Parathyroid adenoma (tissue), 2 donors: ENCODE measurements around the gene PCAT7.
"Not testable (repeated sequence)": the region's sequence is repeated elsewhere in the genome, so short reads cannot be mapped to it uniquely, and the experiment has no call there.

ENCODE experiments used
- H2AFZ ChIP-seq: fragments of 300-600 bp; sonication (generic); one replicate; pipeline ENCODE4 v1.7.0; 2017; ENCODE audit warnings: antibody characterized with exemption, mild to moderate bottlenecking
- H3K27ac ChIP-seq: fragments of 300-600 bp; sonication (generic); one replicate; pipeline ENCODE4 v1.7.0; 2017
- H3K27me3 ChIP-seq: fragments of 300-600 bp; sonication (generic); one replicate; pipeline ENCODE4 v1.7.0; 2017; ENCODE audit warnings: low read length; ENCODE audit not compliant: control insufficient read depth, insufficient read depth
- H3K36me3 ChIP-seq: fragments of 300-600 bp; sonication (generic); one replicate; pipeline ENCODE4 v1.7.0; 2017; ENCODE audit warnings: low read length; ENCODE audit not compliant: control insufficient read depth, insufficient read depth
- H3K4me1 ChIP-seq: fragments of 300-600 bp; sonication (generic); one replicate; pipeline ENCODE4 v1.7.0; 2017; ENCODE audit warnings: control low read depth
- H3K4me2 ChIP-seq: fragments of 300-600 bp; sonication (generic); one replicate; pipeline ENCODE4 v1.7.0; 2017; ENCODE audit warnings: low read length
- H3K4me3 ChIP-seq: fragments of 300-600 bp; sonication (generic); one replicate; pipeline ENCODE4 v1.7.0; 2017; ENCODE audit warnings: low read depth, low read length
- H3K79me2 ChIP-seq: fragments of 300-600 bp; sonication (generic); one replicate; pipeline ENCODE4 v1.7.0; 2017; ENCODE audit warnings: control low read depth
- H3K9ac ChIP-seq: fragments of 300-600 bp; sonication (generic); one replicate; pipeline ENCODE4 v1.7.0; 2017; ENCODE audit warnings: mild to moderate bottlenecking
- H3K9me3 ChIP-seq: fragments of 300-600 bp; sonication (generic); one replicate; pipeline ENCODE4 v1.7.0; 2017; ENCODE audit warnings: low read length; ENCODE audit not compliant: control insufficient read depth
- CTCF ChIP-seq: fragments of 300-600 bp; sonication (generic); IDR thresholded peaks from one replicate; pipeline ENCODE4 v1.7.0; 2017; ENCODE audit warnings: antibody characterized with exemption, mild to moderate bottlenecking
- donor health status: primary hyperparathyroidism.

Gene PCAT7

GRCh38 chr9:94581728-94582127, 26.8 kb downstream of the PCAT7 start:
- Histone ChIP-seq H3K9ac (no peak overlapping the region), H3K4me3 (no peak overlapping the region), H3K27me3 (no peaks in the 10 kb centered on the region), H3K9me3 (no peaks in the 10 kb centered on the region), H2AFZ (no peak overlapping the region), H3K36me3 (no peaks in the 10 kb centered on the region), H3K79me2 (no peaks in the 10 kb centered on the region), H3K4me2 (no peak overlapping the region), H3K4me1 (peaks cover 25% of the 10 kb centered on the region), H3K27ac (peak overlapping the region; percentile 67)
- no peak for TF ChIP-seq CTCF

GRCh38 chr9:94584555-94584954, 29.7 kb downstream of the PCAT7 start:
- Histone ChIP-seq H3K9ac (no peak overlapping the region), H3K4me1 (peaks cover 15% of the 10 kb centered on the region), H3K4me2 (no peak overlapping the region), H3K79me2 (no peaks in the 10 kb centered on the region), H3K4me3 (no peak overlapping the region), H3K36me3 (no peaks in the 10 kb centered on the region), H3K27me3 (no peaks in the 10 kb centered on the region), H3K9me3 (no peaks in the 10 kb centered on the region), H3K27ac (peak overlapping the region; percentile 55), H2AFZ (no peak overlapping the region)
- TF ChIP-seq CTCF: no peak

- Histone ChIP-seq H3K9me3 (no peaks in the 10 kb centered on the region), H2AFZ (no peak overlapping the region), H3K27ac (no peak overlapping the region), H3K79me2 (peaks cover under 1% of the 10 kb centered on the region), H3K9ac (no peak overlapping the region), H3K4me2 (no peak overlapping the region), H3K4me3 (no peak overlapping the region), H3K4me1 (peaks cover 19% of the 10 kb centered on the region), H3K36me3 (no peaks in the 10 kb centered on the region), H3K27me3 (no peaks in the 10 kb centered on the region)
- TF ChIP-seq CTCF: no peak
These were observed 31.4 kb downstream of the PCAT7 start for GRCh38 chr9:94586316-94586715.

GRCh38 chr9:94586814-94587213, 31.9 kb downstream of the PCAT7 start:
- no peak for TF ChIP-seq CTCF
- Histone ChIP-seq H3K79me2 (peaks cover 4% of the 10 kb centered on the region), H3K27me3 (no peaks in the 10 kb centered on the region), H3K4me2 (no peak overlapping the region), H3K9me3 (no peaks in the 10 kb centered on the region), H3K9ac (no peak overlapping the region), H3K27ac (no peak overlapping the region), H3K36me3 (no peaks in the 10 kb centered on the region), H3K4me3 (no peak overlapping the region), H3K4me1 (peaks cover 21% of the 10 kb centered on the region), H2AFZ (no peak overlapping the region)

- no peak overlapping the region for H3K4me2 ChIP-seq
These were observed 33.8 kb downstream of the PCAT7 start for GRCh38 chr9:94588681-94589080.

GRCh38 chr9:94591046-94591545, 36.2 kb downstream of the PCAT7 start:
- not testable (repeated sequence) for H3K27me3 ChIP-seq, H2AFZ ChIP-seq, H3K4me3 ChIP-seq, H3K4me2 ChIP-seq, H3K79me2 ChIP-seq, H3K36me3 ChIP-seq, H3K9ac ChIP-seq, H3K9me3 ChIP-seq
- H3K4me1 ChIP-seq: peaks cover 12% of the 10 kb centered on the region
- peak overlapping the region; percentile 88 for H3K27ac ChIP-seq

More at GRCh38 chr9:94588681-94589080, 33.8 kb downstream of the PCAT7 start:
- H3K36me3 ChIP-seq: no peaks in the 10 kb centered on the region
- peaks cover 21% of the 10 kb centered on the region for H3K4me1 ChIP-seq
- H3K27me3 ChIP-seq: no peaks in the 10 kb centered on the region
- no peak overlapping the region for H3K9ac ChIP-seq
- peak overlapping the region; percentile 53 for H3K27ac ChIP-seq
- no peak overlapping the region for H3K4me3 ChIP-seq
- no peak overlapping the region for H2AFZ ChIP-seq
- no peaks in the 10 kb centered on the region for H3K9me3 ChIP-seq
- peaks cover 6% of the 10 kb centered on the region for H3K79me2 ChIP-seq
- TF ChIP-seq CTCF: no peak
